ENCODE results near the gene EFNA1. TPM values are rescaled to one million over a fixed set of nuclear protein-coding genes. Genes with fewer than 3 reads are reported as not detected.
A peak's percentile ranks its signal among the peaks of the same experiment; 100 is the strongest.

EFNA1 gene
- total and polyA plus RNA-seq, 4 donors, result 58.6 to 236 (median 179) TPM

DNA sequence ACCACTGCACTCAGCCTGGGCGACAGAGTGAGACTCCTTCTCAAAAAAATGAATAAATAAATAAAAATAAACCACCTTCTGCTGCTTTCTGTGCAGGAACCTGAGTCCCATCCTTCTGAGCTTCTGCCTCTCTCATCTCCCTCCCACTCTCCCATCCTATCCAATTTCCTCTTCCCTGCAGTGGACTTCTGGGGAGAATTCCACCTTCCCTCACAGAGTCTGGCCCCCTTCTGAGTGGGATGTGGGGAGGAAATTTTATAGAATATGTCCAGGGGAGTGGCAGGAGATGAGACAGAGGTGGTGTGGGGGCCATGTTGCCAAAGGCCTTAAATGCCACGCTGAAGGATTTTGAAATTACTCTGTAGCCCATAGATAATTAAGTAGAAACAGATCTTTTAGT, 5.4 kb upstream of the EFNA1 start:
- DNase-seq (ENCODE audit: low spot score), result no peak
- Histone ChIP-seq H3K4me3 (ENCODE audit: low read depth in 1 of 3, low read length in 3 of 3) (no peak overlapping the region), H3K27ac (ENCODE audit: low read depth in 1 of 2, low read length in 2 of 2) (no peak overlapping the region), H3K27me3 (ENCODE audit: control insufficient read depth in 4 of 4, insufficient read depth in 4 of 4, low read length in 3 of 4) (no peaks in the 10 kb centered on the region), H3K4me1 (ENCODE audit: control insufficient read depth in 4 of 4, insufficient read depth in 4 of 4, low read length in 3 of 4) (peaks cover 3 to 20% (median 10%) of the 10 kb centered on the region in 4 donors), H3K9me3 (ENCODE audit: control insufficient read depth in 4 of 4, low read length in 3 of 4) (no peaks in the 10 kb centered on the region), H3K36me3 (ENCODE audit: control insufficient read depth in 4 of 4, insufficient read depth in 3 of 4, low read depth in 1 of 4, low read length in 3 of 4) (no peaks in the 10 kb centered on the region), H3K9ac (ENCODE audit: low read depth in 1 of 2, low read length in 2 of 2) (no peak overlapping the region)
- WGBS, result 89% methylated on average over 2 of the region's 2 CpGs
- TF ChIP-seq RXRA (IDR thresholded peaks at IDR 0.05) (no peak), TAF1 (conservative IDR thresholded peaks at IDR 0.05) (no peak), YY1 (IDR thresholded peaks at IDR 0.05) (no peak), FOXA2 (IDR thresholded peaks at IDR 0.05) (no peak), HNF4G (IDR thresholded peaks at IDR 0.05) (no peak), RAD21 (IDR thresholded peaks at IDR 0.05) (no peak), NR2F2 (IDR thresholded peaks at IDR 0.05) (no peak)
- TF ChIP-seq, protein P1, sequence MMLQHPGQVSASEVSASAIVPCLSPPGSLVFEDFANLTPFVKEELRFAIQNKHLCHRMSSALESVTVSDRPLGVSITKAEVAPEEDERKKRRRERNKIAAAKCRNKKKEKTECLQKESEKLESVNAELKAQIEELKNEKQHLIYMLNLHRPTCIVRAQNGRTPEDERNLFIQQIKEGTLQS (IDR thresholded peaks at IDR 0.05), result no peak

DNA sequence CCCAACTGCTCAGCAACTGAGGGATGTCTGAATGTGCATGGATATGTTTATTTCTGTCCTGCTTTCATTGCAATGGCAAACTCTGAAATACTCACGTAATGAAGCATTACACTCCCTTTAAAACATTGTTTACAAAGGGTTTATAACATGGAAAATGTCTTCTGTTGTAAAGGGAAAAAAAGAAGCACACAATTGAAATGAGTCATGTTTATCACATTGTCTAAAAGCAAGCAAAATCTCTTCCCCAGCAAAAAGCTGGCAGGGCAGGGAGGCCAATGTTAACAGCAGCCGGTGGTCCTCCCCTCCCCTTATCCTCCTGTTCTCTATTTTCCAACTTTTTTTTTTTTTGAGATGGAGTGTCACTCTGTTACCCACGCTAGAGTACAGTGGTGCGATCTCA, 3.9 kb upstream of the EFNA1 start:
- TF ChIP-seq, protein P2, sequence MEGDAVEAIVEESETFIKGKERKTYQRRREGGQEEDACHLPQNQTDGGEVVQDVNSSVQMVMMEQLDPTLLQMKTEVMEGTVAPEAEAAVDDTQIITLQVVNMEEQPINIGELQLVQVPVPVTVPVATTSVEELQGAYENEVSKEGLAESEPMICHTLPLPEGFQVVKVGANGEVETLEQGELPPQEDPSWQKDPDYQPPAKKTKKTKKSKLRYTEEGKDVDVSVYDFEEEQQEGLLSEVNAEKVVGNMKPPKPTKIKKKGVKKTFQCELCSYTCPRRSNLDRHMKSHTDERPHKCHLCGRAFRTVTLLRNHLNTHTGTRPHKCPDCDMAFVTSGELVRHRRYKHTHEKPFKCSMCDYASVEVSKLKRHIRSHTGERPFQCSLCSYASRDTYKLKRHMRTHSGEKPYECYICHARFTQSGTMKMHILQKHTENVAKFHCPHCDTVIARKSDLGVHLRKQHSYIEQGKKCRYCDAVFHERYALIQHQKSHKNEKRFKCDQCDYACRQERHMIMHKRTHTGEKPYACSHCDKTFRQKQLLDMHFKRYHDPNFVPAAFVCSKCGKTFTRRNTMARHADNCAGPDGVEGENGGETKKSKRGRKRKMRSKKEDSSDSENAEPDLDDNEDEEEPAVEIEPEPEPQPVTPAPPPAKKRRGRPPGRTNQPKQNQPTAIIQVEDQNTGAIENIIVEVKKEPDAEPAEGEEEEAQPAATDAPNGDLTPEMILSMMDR (IDR thresholded peaks at IDR 0.05; ENCODE audit: low read depth, low read length, missing input control), result no peak
- TF ChIP-seq JUND (IDR thresholded peaks at IDR 0.05), result no peak
- no peak for TF ChIP-seq FOXA1 (IDR thresholded peaks at IDR 0.05)
- TF ChIP-seq YY1 (IDR thresholded peaks at IDR 0.05), result no peak
- no peak for TF ChIP-seq HNF4G (IDR thresholded peaks at IDR 0.05)
- no peak for TF ChIP-seq NR2F2 (IDR thresholded peaks at IDR 0.05)
- TF ChIP-seq EGR1 (IDR thresholded peaks at IDR 0.05; ENCODE audit: low read depth in 2 of 2), result no peak
- no peak for TF ChIP-seq HNF4A (conservative IDR thresholded peaks at IDR 0.05)
- TF ChIP-seq, protein P3, sequence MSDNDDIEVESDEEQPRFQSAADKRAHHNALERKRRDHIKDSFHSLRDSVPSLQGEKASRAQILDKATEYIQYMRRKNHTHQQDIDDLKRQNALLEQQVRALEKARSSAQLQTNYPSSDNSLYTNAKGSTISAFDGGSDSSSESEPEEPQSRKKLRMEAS (IDR thresholded peaks at IDR 0.05), result no peak
- TF ChIP-seq, protein P4, sequence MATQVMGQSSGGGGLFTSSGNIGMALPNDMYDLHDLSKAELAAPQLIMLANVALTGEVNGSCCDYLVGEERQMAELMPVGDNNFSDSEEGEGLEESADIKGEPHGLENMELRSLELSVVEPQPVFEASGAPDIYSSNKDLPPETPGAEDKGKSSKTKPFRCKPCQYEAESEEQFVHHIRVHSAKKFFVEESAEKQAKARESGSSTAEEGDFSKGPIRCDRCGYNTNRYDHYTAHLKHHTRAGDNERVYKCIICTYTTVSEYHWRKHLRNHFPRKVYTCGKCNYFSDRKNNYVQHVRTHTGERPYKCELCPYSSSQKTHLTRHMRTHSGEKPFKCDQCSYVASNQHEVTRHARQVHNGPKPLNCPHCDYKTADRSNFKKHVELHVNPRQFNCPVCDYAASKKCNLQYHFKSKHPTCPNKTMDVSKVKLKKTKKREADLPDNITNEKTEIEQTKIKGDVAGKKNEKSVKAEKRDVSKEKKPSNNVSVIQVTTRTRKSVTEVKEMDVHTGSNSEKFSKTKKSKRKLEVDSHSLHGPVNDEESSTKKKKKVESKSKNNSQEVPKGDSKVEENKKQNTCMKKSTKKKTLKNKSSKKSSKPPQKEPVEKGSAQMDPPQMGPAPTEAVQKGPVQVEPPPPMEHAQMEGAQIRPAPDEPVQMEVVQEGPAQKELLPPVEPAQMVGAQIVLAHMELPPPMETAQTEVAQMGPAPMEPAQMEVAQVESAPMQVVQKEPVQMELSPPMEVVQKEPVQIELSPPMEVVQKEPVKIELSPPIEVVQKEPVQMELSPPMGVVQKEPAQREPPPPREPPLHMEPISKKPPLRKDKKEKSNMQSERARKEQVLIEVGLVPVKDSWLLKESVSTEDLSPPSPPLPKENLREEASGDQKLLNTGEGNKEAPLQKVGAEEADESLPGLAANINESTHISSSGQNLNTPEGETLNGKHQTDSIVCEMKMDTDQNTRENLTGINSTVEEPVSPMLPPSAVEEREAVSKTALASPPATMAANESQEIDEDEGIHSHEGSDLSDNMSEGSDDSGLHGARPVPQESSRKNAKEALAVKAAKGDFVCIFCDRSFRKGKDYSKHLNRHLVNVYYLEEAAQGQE (IDR thresholded peaks at IDR 0.05), result no peak
- Histone ChIP-seq H3K27ac (ENCODE audit: low read depth in 1 of 2, low read length in 2 of 2) (peak overlapping the region; percentile 99 to 100), H3K36me3 (ENCODE audit: control insufficient read depth in 4 of 4, insufficient read depth in 3 of 4, low read depth in 1 of 4, low read length in 3 of 4) (no peaks in the 10 kb centered on the region), H3K4me3 (ENCODE audit: low read depth in 1 of 3, low read length in 3 of 3) (no peak overlapping the region), H3K9me3 (ENCODE audit: control insufficient read depth in 4 of 4, low read length in 3 of 4) (no peaks in the 10 kb centered on the region), H3K27me3 (ENCODE audit: control insufficient read depth in 4 of 4, insufficient read depth in 4 of 4, low read length in 3 of 4) (no peaks in the 10 kb centered on the region), H3K9ac (ENCODE audit: low read depth in 1 of 2, low read length in 2 of 2) (peak overlapping the region in 1 of 2 donors; percentile 43), H3K4me1 (ENCODE audit: control insufficient read depth in 4 of 4, insufficient read depth in 4 of 4, low read length in 3 of 4) (peaks cover 3 to 20% (median 13%) of the 10 kb centered on the region in 4 donors)
- WGBS, result 65% methylated on average over 4 of the region's 4 CpGs
- DNase-seq (ENCODE audit: low spot score), result no peak

All from liver (tissue), 9 donors.